H7 (cell line): ENCODE data around the gene PSMB3. TPM values are rescaled to one million over a fixed set of nuclear protein-coding genes. Genes with fewer than 3 reads are reported as not detected.

ENCODE experiments used
- DNase-seq: peaks from one replicate; pipeline ENCODE4 v3.0.0; 2012
- H3K27me3 ChIP-seq: 2 replicates; pipeline ENCODE4 v1.6.0; 2011; ENCODE audit warnings: mild to moderate bottlenecking, low read length; ENCODE audit not compliant: control insufficient read depth, insufficient read depth
- H3K36me3 ChIP-seq: replicated peaks from 2 replicates; pipeline ENCODE4 v1.5.1; 2011; ENCODE audit warnings: low read length; ENCODE audit not compliant: control insufficient read depth, insufficient read depth
- H3K4me3 ChIP-seq: 2 replicates; pipeline ENCODE4 v1.5.1; 2011; ENCODE audit warnings: low read depth, mild to moderate bottlenecking, control low read depth, low read length, moderate library complexity; ENCODE audit not compliant: insufficient read depth
- total RNA-seq: library from RNA; depleted of rRNA; stranded (reverse); fragments of >200 nt; shearing (Covaris generic); gene quantifications from 2 replicates; pipeline ENCODE4 v1.2.3, GENCODE V29; 2014

Gene PSMB3
- total RNA-seq, 1 experiment from 2014 or later, result 530 TPM

GRCh38 chr17:38738007-38738662, 14.4 kb upstream of the PSMB3 start:
- DNase-seq, result no peak
- H3K36me3 ChIP-seq, result peaks cover 26% of the 10 kb centered on the region
- no peaks in the 10 kb centered on the region for H3K27me3 ChIP-seq
- H3K4me3 ChIP-seq, result no peak overlapping the region

DNA sequence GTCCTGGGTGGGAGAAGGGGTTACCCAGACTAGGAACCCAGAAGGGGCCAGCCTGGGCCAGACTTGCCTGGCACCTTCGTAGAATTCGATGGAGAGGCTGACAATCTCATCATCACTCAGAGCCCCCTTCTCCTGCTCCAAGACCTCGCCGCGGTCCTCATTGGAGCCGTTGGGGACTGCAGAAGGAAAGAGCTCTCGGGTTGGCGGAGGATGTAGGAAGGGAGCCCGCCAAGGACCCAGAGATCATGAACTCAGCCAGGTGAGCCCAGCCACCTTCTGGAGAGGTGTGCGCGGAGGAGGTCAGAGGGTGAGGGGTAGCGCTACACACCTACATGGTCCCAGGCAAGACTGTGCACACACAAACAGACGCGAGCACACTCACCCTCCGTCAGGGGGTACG, 13.9 kb upstream of the PSMB3 start:
- DNase-seq, result peak; percentile 30
- Histone ChIP-seq H3K27me3 (no peaks in the 10 kb centered on the region), H3K36me3 (peaks cover 26% of the 10 kb centered on the region), H3K4me3 (no peak overlapping the region)

DNA sequence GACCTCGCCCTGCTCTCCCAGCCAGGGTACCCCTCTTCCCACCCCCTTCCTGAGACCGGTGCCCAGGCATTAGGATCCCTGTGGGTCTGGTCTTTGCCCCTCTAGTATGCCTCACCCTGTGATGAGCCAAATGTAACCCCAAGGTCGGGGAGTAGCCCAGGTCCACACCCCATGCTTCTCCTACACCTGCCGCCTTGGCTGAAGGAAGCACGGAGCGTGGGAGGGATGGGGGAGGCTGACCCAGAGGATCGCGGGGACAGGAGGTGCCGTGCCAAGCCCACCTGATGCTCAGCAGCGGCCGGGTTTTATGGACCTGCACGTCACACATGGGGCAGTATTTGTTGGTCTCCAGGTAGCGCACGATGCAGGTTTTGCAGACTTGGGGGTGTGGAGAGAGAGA, 13.2 kb upstream of the PSMB3 start:
- Histone ChIP-seq H3K27me3 (no peaks in the 10 kb centered on the region), H3K36me3 (peaks cover 24% of the 10 kb centered on the region), H3K4me3 (no peak overlapping the region)
- DNase-seq, result no peak

DNA sequence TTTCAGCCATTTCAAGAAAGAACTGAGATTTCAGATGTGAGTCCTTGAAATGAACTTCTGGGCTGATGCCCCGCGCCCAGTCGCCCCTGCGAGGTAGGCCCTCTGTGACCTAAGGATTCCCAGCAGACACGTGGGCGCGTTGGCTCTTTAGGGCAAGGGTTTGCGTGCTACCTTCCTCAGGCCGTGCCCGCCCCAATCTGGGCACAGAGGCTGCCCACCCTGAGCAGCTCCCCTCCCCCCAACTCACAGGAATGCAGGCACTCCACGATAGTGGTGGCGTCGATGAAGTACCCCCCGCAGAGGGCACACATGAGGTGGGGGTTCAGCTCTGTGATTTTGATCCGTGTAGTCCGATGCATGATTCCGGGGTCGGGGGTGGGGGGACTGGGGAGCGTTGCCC, 12.5 kb upstream of the PSMB3 start:
- peaks cover 22% of the 10 kb centered on the region for H3K36me3 ChIP-seq
- no peak for DNase-seq

DNA sequence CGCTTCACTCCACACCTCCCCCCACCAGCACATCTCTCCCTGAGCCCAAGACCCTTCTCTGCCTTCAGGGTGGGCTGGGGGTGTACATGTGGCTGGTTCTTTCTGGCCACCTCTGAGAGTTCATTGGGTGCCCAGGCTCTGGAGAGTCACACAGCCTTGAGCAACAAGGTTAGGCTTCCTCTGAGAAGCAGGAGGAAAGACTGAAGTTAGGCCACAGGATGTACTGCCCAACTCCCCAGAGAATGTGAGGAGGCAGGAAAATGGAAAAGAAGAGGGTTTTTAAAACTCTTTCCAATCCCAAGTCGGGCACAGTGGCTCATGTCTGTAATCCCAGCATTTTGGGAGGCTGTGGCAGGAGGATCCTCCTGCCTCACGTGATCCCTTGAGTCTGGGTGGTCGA, 11.7 kb upstream of the PSMB3 start:
- H3K4me3 ChIP-seq, result no peak overlapping the region
- no peak for DNase-seq
- H3K36me3 ChIP-seq, result peaks cover 22% of the 10 kb centered on the region
- H3K27me3 ChIP-seq, result no peaks in the 10 kb centered on the region

More for the DNA sequence above, 12.5 kb upstream of the PSMB3 start:
- H3K4me3 ChIP-seq, result no peak overlapping the region
- H3K27me3 ChIP-seq, result no peaks in the 10 kb centered on the region

DNA sequence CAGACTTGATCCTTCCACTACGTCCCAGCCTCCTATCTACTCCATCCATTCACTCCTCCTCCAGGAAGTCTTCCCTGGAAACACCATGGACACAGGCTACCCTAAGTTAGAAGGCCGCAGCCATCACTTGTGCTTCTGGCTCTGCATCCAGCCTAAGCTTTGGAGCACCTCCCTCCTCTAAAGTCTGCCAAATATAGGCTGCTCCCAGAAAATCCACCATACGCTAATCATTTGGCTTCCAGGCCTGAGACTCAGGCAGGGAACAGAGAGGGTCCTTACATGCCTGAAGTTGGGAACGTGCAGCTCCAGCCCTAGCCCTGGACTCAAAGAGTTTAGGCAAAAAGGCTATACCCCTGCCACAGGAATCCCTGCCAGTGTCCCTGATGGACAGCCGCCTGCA, 11.1 kb upstream of the PSMB3 start:
- no peaks in the 10 kb centered on the region for H3K27me3 ChIP-seq
- no peak for DNase-seq
- peaks cover 19% of the 10 kb centered on the region for H3K36me3 ChIP-seq
- no peak overlapping the region for H3K4me3 ChIP-seq

GRCh38 chr17:38741921-38742410, 10.6 kb upstream of the PSMB3 start:
- Histone ChIP-seq H3K36me3 (peaks cover 19% of the 10 kb centered on the region), H3K4me3 (no peak overlapping the region), H3K27me3 (no peaks in the 10 kb centered on the region)
- DNase-seq, result peak; percentile 30

DNA sequence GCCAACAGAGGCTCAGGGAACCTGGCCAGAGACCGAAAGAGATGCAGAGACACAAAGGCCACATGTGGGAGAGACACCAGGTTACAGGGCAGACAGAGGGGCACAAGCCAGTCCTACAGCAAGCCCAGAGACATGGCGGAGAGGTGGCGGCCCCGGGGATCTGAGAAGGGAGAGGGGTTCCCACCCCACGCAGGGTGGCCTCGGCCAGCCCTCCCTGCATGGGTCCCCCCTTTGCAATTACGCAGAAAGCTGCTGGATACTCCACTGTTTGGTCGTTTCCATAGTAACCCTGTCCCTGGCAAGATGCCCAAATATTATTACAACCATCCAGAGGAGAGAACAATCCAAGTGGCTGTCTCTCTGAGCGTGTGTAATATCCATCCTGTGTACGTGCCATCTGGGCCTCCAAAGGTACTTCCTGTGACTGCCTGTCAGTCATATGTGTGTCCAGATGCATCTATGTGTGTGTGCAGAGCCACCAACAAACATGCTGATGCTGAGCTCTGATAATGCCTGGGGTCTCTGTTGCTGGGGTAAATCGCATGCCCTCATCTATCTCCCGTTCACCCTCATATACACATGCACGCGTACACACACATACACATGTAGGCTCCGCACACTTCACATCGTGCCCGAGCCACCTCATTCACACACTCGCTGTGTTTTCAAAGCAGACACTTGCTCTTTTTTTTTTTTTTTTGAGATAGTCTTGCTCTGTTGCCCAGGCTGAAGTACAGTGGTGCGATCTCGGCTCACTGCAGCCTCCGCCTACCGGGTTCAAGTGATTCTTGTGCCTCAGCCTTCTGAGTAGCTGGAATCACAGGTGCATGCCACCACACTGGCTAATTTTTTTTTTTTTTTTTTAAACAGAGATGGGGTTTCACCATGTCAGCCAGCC, 9.9 kb upstream of the PSMB3 start:
- peak; percentile 30 for DNase-seq
- Histone ChIP-seq H3K27me3 (no peaks in the 10 kb centered on the region), H3K4me3 (no peak overlapping the region), H3K36me3 (peaks cover 19% of the 10 kb centered on the region)

- Histone ChIP-seq H3K4me3 (no peak overlapping the region), H3K27me3 (no peaks in the 10 kb centered on the region), H3K36me3 (peaks cover 11% of the 10 kb centered on the region)
- DNase-seq, result peak; percentile 86
Measured at GRCh38 chr17:38743556-38744171, 8.9 kb upstream of the PSMB3 start.

GRCh38 chr17:38745545-38745944, 7.0 kb upstream of the PSMB3 start:
- no peaks in the 10 kb centered on the region; the same call in 1 of the 2 replicates for H3K36me3 ChIP-seq
- H3K27me3 ChIP-seq, result no peaks in the 10 kb centered on the region
- H3K4me3 ChIP-seq, result no peak overlapping the region; the same call in 1 of the 2 replicates
- no peak for DNase-seq

DNA sequence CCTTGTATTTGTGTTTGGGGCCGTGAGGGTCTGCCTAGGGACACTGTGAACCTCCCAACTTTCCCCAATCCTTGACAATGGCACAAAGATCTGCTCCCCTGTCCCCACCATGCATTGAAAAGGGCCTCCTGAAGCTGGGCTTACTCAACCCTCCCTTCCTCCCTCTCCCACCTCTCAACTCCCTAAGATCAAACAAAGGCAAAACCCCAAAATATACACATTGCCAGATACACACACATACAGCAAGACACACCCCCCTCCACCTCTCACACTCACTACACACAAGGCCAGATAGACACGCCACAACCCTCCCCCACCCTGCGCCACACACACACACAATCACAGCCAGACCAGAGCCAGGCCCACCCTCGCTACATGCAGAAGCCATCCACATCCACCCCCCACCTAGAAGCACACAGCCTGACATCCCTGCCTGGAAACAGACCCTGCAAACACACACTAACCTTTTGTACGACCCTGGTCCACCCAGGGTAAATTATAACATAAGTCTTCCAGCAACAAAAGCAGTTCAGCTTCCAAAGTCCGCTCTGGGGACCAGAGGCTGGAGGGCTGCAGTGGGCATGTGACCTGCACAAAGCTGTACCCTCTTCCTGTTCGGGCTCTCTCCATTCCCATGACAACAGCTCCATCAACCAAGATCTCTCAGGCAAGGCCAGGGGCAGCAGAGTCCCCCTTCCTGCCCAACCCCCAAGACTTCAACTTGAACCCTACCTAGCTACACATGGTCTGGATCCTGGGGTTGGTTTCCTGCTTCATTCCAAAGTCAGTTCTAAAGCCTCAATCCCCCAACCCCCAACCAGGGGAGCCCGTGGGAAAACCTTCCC, 6.3 kb upstream of the PSMB3 start:
- no peaks in the 10 kb centered on the region; the same call in 1 of the 2 replicates for H3K27me3 ChIP-seq
- peak; percentile 42 for DNase-seq
- H3K4me3 ChIP-seq, result peak overlapping the region; percentile 99
- no peaks in the 10 kb centered on the region; the same call in 1 of the 2 replicates for H3K36me3 ChIP-seq

DNA sequence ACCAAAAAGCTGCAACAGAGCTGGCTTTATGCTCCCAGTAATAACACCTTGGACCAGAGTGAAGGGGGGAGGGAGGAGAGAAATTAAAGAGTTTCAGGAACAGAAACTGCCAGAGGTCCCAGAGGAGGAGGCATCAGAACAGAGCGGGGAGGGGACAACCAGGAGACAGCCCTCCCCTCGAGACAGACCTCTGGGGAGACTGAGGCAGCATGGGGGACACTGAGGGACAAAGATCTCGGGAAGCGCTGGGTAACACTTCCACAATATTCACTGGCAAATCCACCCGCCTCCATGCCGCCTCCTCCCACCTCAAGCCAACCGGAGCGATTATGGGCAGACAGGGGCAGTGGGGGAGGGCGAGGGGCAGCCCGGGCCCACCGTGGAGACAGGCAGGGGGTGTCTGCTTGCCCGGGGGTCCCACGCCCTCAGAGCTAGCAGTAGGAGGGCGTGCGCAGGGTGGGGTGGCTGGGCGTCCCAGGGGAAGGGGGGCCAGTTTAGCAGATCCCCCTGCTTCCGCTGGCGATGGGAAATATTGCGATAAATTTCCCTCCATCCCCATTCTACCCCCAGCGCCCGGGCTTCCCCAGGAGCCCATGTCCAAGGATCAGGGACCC, 5.6 kb upstream of the PSMB3 start:
- no peaks in the 10 kb centered on the region; the same call in 1 of the 2 replicates for H3K27me3 ChIP-seq
- no peak for DNase-seq
- H3K4me3 ChIP-seq, result peak overlapping the region; percentile 99
- no peaks in the 10 kb centered on the region; the same call in 1 of the 2 replicates for H3K36me3 ChIP-seq

DNA sequence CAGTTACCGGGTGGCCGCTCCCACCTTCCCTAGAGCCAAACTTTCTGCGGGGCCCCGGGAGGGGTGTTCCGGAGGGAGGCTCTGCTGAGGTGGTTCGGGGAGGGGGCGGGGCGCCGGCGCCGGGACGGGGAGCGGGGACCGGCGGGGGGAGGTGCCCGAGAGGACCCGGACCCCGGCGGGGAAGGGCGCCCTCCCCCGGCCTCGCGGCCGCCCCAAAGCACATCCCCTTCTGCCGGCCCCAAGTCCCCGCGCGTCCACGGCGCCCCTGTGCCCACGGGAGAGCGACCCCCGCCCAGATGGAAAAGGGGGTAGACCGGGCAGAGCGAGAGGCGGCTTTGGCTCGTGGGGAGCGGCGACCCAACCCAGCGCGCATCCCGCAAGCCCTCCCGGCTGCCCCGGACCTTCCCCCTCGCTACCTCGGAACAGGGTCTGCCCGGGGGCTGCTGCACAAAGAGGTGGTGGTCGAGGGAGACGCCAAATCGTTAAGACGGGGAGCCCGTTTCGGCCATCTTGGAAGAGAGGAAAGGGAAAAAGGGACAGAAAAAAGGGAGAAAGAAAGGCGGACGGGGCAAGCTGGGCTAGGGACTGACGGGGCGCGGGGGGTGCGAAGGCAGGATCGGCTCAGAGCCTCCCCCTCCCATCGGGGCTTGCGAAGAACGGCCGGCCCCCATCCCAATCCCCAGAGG, 4.9 kb upstream of the PSMB3 start:
- Histone ChIP-seq H3K36me3 (no peaks in the 10 kb centered on the region; the same call in 1 of the 2 replicates), H3K27me3 (no peaks in the 10 kb centered on the region; the same call in 1 of the 2 replicates), H3K4me3 (peak overlapping the region; percentile 99)
- peak; percentile 95 for DNase-seq
